Smooth muscle cell (in vitro differentiated cells): Measurements from ENCODE around the gene INSYN2B. TPM values are rescaled to one million over a fixed set of nuclear protein-coding genes. Genes with fewer than 3 reads are reported as not detected.

ENCODE experiments used
- DNase-seq: peaks from one replicate; lab custom pipeline; 2025; ENCODE audit not compliant: unreplicated experiment; lab: John Stamatoyannopoulos, UW
- H2AFZ ChIP-seq: fragments of 200-600 bp; sonication (generic); 2 replicates; pipeline ENCODE4 v1.6.0; 2016; ENCODE audit warnings: antibody characterized with exemption, low read depth, mild to moderate bottlenecking
- H3F3A ChIP-seq: fragments of 200-600 bp; sonication (generic); 2 replicates; pipeline ENCODE4 v1.6.0; 2017; ENCODE audit warnings: antibody characterized with exemption, low read depth
- H3K27ac ChIP-seq: fragments of 200-600 bp; sonication (generic); 2 replicates; pipeline ENCODE4 v1.5.1; 2016; ENCODE audit warnings: low read depth, mild to moderate bottlenecking
- H3K27me3 ChIP-seq: fragments of 200-600 bp; sonication (generic); 2 replicates; pipeline ENCODE4 v1.6.1; 2016; ENCODE audit warnings: low read depth, mild to moderate bottlenecking
- H3K36me3 ChIP-seq: fragments of 200-600 bp; sonication (generic); 2 replicates; pipeline ENCODE4 v1.5.1; 2016; ENCODE audit warnings: low read depth
- H3K4me1 ChIP-seq: fragments of 200-600 bp; sonication (generic); 2 replicates; pipeline ENCODE4 v1.5.1; 2016; ENCODE audit warnings: low read depth
- H3K4me2 ChIP-seq: fragments of 200-600 bp; sonication (generic); 2 replicates; pipeline ENCODE4 v1.6.0; 2016; ENCODE audit warnings: mild to moderate bottlenecking
- H3K4me3 ChIP-seq: fragments of 200-600 bp; sonication (generic); 2 replicates; pipeline ENCODE4 v1.5.1; 2016; ENCODE audit warnings: mild to moderate bottlenecking
- H3K79me2 ChIP-seq: fragments of 200-600 bp; sonication (generic); 2 replicates; pipeline ENCODE4 v1.6.0; 2016; ENCODE audit warnings: low read depth, mild to moderate bottlenecking
- H3K9ac ChIP-seq: fragments of 200-600 bp; sonication (generic); 2 replicates; pipeline ENCODE4 v1.6.0; 2016; ENCODE audit warnings: low read depth
- H3K9me3 ChIP-seq: fragments of 200-600 bp; sonication (generic); replicated peaks from 2 replicates; pipeline ENCODE4 v1.5.1; 2016; ENCODE audit warnings: low read depth
- H4K20me1 ChIP-seq: fragments of 200-600 bp; sonication (generic); 2 replicates; pipeline ENCODE4 v1.6.0; 2016; ENCODE audit warnings: low read depth
- WGBS: methylation state at CpG from one replicate; pipeline ENCODE4 v1.1.7; 2016; ENCODE audit warnings: low lambda C conversion rate; 5-methylcytosine and 5-hydroxymethylcytosine counted together
- polyA plus RNA-seq: library from polyadenylated mRNA; unstranded; fragments of >200 nt; fragmentation: Nextera tagmentation; extraction: Ambion mirVana; gene quantifications from 2 replicates; pipeline ENCODE4 v1.2.1, GENCODE V29; 2016
- total RNA-seq: library from RNA; depleted of rRNA; stranded (reverse); fragments of >200 nt; gene quantifications from 2 replicates; pipeline ENCODE4 v1.2.3, GENCODE V29; 2014
- TF ChIP-seq, protein P1 (sequence below): fragments of 200-600 bp; sonication (generic); IDR thresholded peaks from 2 replicates; pipeline ENCODE4 v1.5.1; 2017; ENCODE audit warnings: borderline replicate concordance, mild to moderate bottlenecking, antibody characterized with exemption; ENCODE audit not compliant: insufficient read depth, poor library complexity, severe bottlenecking

INSYN2B gene
- total and polyA plus RNA-seq, 2 experiments from 2014 or later: 2.7 to 13.8 TPM

DNA sequence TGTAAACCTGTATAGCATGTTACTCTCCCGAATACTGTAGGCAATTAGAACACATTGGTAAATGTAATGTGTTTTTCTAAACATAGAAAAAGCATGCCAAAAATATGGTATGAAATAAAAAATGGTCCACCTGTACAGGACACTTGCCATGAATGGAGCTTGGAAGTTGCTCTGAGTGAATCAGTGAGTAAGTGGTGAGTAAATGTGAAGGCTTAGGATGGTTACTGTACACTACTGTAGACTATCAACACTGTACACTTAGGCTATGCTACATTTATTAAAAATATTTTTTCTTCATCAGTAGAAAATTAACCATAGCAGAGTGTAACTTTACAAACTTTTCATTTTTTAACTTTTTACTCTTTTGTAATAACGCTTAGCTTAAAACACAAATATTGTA is 41.9 kb downstream of the INSYN2B start:
- Histone ChIP-seq H3K4me2 (no peak overlapping the region), H3K27ac (no peak overlapping the region), H3K9ac (no peak overlapping the region), H3K27me3 (peaks cover 5% of the 10 kb centered on the region), H3K79me2 (no peaks in the 10 kb centered on the region), H3K36me3 (no peaks in the 10 kb centered on the region), H2AFZ (no peak overlapping the region), H4K20me1 (no peaks in the 10 kb centered on the region), H3K4me3 (no peak overlapping the region), H3F3A (no peaks in the 10 kb centered on the region), H3K4me1 (no peaks in the 10 kb centered on the region), H3K9me3 (no peaks in the 10 kb centered on the region)
- WGBS: 97% methylated on average over 2 of the region's 2 CpGs
- TF ChIP-seq, protein P1, sequence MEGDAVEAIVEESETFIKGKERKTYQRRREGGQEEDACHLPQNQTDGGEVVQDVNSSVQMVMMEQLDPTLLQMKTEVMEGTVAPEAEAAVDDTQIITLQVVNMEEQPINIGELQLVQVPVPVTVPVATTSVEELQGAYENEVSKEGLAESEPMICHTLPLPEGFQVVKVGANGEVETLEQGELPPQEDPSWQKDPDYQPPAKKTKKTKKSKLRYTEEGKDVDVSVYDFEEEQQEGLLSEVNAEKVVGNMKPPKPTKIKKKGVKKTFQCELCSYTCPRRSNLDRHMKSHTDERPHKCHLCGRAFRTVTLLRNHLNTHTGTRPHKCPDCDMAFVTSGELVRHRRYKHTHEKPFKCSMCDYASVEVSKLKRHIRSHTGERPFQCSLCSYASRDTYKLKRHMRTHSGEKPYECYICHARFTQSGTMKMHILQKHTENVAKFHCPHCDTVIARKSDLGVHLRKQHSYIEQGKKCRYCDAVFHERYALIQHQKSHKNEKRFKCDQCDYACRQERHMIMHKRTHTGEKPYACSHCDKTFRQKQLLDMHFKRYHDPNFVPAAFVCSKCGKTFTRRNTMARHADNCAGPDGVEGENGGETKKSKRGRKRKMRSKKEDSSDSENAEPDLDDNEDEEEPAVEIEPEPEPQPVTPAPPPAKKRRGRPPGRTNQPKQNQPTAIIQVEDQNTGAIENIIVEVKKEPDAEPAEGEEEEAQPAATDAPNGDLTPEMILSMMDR: no peak
- DNase-seq: no peak

DNA sequence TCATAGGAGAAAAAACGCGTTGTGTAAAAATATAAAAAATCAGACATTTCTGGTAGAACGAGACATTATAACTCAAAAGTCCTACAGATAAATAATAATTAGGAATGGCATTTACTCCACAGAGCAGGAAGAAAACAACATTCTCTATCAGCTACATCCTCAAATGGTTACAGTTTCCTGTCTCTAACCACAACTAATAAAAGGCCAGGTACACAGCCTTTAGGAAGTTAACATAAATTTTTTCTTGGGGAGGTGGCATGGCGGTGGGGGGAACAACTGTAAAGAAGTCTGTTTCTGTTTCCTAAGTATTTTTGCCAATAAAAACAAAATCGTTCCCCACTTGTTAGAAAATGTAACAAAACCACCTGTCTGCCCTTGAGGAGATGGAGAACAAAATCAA is 44.5 kb downstream of the INSYN2B start:
- Histone ChIP-seq H3K79me2 (no peaks in the 10 kb centered on the region), H3K9me3 (no peaks in the 10 kb centered on the region), H4K20me1 (no peaks in the 10 kb centered on the region), H3K9ac (no peak overlapping the region), H3K27ac (no peak overlapping the region), H3K4me3 (no peak overlapping the region), H3F3A (no peaks in the 10 kb centered on the region), H3K27me3 (peaks cover 8% of the 10 kb centered on the region), H3K4me2 (no peak overlapping the region), H3K4me1 (no peaks in the 10 kb centered on the region), H3K36me3 (no peaks in the 10 kb centered on the region), H2AFZ (no peak overlapping the region)
- DNase-seq: no peak
- TF ChIP-seq, protein P1: no peak
- 94% methylated on average over 5 of the region's 5 CpGs for WGBS

DNA sequence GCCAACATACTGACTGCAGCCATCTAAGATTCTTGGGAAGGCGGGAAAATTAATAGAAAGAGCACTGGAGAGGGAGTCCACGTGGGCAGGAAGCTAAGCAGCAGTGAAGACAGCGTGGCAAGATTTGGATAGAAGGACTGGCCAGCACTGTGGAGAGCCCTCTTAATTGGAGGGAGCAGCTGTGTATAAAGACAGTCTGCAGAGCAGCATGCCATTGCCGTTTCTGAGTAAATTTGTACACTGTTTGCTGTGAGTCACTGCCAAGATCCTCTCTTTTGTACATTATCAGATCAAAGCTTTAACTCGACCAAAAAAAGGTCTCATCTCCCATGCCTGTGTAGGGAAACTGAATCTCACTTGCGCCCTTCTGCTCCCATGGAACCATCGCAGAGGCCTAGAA is 45.3 kb downstream of the INSYN2B start:
- no peak overlapping the region for H3K27ac ChIP-seq
- H3K79me2 ChIP-seq: no peaks in the 10 kb centered on the region
- no peaks in the 10 kb centered on the region for H3K4me1 ChIP-seq
- H3K4me2 ChIP-seq: no peak overlapping the region
- 58% methylated on average over 7 of the region's 7 CpGs for whole genome bisulfite sequencing
- H4K20me1 ChIP-seq: no peaks in the 10 kb centered on the region
- H3F3A ChIP-seq: no peaks in the 10 kb centered on the region
- H3K27me3 ChIP-seq: peaks cover 6% of the 10 kb centered on the region
- H3K36me3 ChIP-seq: no peaks in the 10 kb centered on the region
- TF ChIP-seq, protein P1: no peak
- no peak overlapping the region for H3K4me3 ChIP-seq
- no peak for DNase-seq
- H3K9me3 ChIP-seq: no peaks in the 10 kb centered on the region
- no peak overlapping the region for H3K9ac ChIP-seq
- H2AFZ ChIP-seq: no peak overlapping the region

DNA sequence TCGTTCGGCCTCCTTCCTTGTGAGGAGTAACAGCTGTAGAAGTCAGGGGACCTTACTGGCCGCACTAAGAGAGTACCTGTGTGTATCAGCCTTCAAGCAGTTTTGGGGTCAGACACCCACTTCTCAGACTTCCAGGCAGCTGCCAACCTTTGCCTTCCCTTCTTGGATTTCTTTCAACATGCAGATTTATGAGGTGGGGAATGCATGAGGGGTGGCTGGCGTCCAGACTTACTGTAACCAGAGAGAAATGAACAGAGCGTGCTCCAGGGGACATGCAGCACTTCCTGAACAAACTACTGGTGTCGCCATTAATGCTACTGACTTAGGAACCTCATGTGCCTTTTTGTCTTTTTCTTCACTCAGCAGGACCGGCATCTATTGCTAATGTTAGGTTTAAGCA is 46.7 kb downstream of the INSYN2B start:
- Histone ChIP-seq H3K4me3 (no peak overlapping the region), H3K27ac (no peak overlapping the region), H3K27me3 (peaks cover 3% of the 10 kb centered on the region), H4K20me1 (no peaks in the 10 kb centered on the region), H3K9me3 (no peaks in the 10 kb centered on the region), H3K4me2 (no peak overlapping the region), H3K9ac (no peak overlapping the region), H3F3A (no peaks in the 10 kb centered on the region), H3K79me2 (no peaks in the 10 kb centered on the region), H2AFZ (no peak overlapping the region), H3K36me3 (no peaks in the 10 kb centered on the region), H3K4me1 (no peaks in the 10 kb centered on the region)
- TF ChIP-seq, protein P1: no peak
- 96% methylated on average over 7 of the region's 7 CpGs for WGBS
- no peak for DNase-seq
